GM18511 (cell line): ENCODE results near the gene SAT1.

ENCODE experiments used
- ATAC-seq: cut with Tn5 transposase; IDR thresholded peaks from one replicate; pipeline ENCODE4 v1.9.1; 2021; ENCODE audit warnings: mild to moderate bottlenecking, moderate library complexity; ENCODE audit not compliant: unreplicated experiment

Gene SAT1

DNA sequence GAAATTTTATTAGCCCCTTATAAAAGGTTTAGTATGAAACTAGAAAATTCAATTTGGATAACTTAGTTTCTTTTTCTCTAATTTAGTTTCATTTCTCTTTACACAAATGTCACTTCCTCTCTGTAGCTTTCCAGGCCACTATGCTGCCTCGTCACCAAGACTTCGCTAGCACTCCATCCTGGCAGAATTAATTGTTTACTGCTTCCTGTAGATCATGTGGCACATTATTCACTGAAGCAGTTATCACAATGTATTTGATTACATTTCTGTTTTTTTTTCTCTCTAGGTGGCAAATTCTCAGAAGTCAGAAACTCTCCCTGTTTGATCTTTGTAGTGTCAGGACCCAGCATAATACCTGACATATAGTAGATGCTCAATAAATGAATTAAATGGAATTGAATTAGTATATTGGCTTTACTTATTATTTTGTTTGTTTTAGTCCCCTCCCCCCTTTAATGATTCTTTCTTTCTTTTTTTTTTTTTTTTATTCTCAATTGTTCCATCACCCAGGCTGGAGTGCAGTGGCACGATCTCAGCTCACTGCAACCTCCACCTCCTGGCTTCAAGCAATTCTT is 9.3 kb upstream of the SAT1 start:
- ATAC-seq, result peak; percentile 92

- no peak for ATAC-seq
These were observed 6.6 kb upstream of the SAT1 start for GRCh38 chrX:23776363-23776762.

DNA sequence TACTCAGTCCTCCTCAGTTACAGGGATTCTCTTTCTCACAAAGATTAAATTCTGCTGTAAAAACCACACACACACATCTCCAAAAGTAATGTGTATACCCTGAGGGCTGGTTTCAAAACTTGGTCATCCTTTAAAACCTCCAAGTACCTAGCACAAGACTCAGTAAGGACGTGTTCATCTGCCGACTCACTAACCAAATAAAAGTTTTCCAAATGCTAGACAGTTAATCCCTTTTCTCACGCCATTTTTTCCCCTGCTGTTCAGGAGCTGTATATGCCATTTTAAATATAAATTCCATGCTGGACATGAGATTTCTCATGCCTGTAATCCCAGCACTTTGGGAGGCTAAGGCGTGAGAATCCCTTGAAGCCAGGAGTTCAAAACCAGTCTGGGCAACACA is 3.9 kb upstream of the SAT1 start:
- ATAC-seq, result no peak

DNA sequence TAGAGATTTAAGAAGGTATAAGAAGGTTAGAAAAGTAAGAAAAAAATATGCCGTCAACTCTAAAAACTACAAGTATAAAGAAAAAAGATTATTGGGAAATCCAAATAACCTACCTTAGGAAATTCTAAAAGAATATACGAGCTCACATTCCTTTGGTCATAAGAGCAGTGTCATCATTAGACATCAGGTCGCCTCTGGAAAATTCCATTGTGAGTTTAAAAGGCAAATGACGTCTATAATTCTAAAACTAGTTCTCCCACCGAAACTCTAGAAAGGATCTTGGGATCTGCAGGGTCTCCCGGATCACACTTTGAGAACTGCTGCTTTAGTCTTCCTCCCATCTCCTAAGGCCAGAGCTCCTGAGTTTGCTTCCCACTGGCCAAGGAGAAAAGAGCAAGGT is 518 bp upstream of the SAT1 start:
- ATAC-seq, result no peak

- no peak for ATAC-seq
These were observed 856 bp downstream of the SAT1 start for GRCh38 chrX:23783589-23784469.

GRCh38 chrX:23784470-23785331 is 1.7 kb downstream of the SAT1 start:
- ATAC-seq, result no peak

- ATAC-seq, result no peak
These were observed 2.6 kb downstream of the SAT1 start for GRCh38 chrX:23785580-23785979.

DNA sequence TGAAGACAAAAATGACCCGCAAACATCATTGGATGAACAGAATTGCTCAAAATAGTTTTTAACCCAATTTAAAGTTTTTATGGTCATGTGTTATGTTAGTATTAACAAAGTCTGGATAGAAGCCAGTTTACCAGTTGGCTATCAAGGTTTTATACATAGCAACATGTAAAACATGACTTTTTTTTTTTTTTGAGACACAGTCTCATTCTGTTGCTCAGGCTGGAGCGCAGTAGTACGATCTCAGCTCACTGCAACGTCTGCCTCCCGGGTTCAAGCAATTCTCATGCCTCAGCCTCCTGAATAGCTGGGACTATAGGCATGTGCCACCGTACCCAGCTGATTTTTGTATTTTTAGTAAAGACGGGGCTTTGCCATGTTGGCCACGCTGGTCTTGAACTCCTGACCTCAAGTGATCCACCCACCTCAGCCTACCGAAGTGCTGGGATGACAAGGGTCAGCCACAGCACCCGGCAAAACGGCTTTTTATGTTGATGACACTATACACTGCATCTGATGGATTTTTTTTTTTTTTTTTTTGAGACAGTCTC is 3.4 kb downstream of the SAT1 start:
- ATAC-seq, result no peak

- no peak for ATAC-seq
These were observed 4.8 kb downstream of the SAT1 start for GRCh38 chrX:23787745-23788118.

- ATAC-seq, result peak; percentile 61
These were observed 5.5 kb downstream of the SAT1 start for GRCh38 chrX:23788521-23788920.

DNA sequence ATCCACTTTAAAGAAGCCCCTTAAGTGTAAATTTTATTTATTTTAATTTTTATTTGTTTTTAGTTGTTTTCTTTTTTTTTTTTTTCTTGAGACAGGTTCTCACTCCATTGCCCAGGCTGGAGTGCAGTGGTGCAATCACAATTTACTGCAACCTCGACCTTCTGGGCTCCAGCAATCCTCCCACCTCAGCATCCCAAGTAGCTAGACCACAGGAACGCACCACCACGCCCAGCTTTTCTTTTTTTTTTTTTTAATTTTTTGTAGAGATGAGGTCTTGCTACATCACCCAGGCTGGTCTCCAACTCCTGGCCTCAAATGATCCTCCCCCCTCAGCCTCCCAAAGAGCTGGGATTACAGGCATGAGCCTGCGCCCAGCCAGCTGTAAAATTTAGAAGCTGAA is 6.0 kb downstream of the SAT1 start:
- no peak for ATAC-seq

DNA sequence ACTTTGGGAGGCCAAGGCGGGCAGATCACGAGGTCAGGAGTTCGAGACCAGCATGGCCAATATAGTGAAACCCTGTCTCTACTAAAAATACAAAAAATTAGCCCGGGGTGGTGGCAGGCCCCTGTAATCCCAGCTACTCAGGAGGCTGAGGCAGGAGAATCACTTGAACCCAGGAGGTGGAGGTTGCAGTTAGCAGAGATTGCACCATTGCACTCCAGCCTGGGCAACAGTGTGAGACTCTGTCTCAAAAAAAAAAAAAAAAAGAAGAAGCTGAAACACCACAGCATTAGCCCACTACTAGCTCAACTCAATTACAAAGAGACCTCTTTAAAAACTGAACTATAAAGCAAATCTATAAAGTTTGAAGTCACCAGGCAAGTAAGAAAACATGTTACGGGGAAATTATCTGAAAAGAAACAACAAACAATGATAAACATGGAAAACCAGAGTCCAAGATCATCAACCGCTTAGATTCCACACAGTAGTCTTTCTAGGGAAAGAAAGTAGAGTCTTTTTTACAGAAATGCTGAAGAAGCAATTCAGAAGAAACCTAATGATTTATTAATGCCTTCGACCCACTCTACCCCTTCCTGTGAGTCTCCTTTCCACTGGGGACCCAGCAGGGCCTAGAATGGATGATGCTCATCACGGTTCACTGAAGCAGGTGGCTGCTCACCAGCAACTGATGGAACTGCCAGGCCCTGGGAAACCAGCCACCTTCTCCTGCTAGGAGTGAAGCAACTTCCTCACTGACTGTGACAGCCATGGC is 6.6 kb downstream of the SAT1 start:
- ATAC-seq, result no peak

DNA sequence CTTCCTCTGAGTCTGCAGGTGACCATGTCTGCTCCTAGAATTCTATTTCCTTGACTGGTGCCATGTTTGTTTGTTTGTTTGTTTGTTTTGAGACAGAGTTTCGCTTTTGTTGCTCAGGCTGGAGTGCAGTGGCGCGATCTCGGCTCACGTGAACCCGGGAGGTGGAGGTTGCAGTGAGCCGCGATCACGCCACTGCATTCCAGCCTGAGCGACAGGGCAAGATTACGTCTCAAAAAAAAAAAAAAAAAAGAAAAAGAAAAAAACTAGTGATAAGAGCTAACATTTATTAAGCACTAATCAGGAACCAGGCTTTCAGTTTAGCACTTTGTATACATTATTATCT is 7.2 kb downstream of the SAT1 start:
- no peak for ATAC-seq

- no peak for ATAC-seq
These were observed 10.0 kb downstream of the SAT1 start for GRCh38 chrX:23792861-23793553.

GRCh38 chrX:23795221-23795620 is 12.2 kb downstream of the SAT1 start:
- ATAC-seq, result no peak

DNA sequence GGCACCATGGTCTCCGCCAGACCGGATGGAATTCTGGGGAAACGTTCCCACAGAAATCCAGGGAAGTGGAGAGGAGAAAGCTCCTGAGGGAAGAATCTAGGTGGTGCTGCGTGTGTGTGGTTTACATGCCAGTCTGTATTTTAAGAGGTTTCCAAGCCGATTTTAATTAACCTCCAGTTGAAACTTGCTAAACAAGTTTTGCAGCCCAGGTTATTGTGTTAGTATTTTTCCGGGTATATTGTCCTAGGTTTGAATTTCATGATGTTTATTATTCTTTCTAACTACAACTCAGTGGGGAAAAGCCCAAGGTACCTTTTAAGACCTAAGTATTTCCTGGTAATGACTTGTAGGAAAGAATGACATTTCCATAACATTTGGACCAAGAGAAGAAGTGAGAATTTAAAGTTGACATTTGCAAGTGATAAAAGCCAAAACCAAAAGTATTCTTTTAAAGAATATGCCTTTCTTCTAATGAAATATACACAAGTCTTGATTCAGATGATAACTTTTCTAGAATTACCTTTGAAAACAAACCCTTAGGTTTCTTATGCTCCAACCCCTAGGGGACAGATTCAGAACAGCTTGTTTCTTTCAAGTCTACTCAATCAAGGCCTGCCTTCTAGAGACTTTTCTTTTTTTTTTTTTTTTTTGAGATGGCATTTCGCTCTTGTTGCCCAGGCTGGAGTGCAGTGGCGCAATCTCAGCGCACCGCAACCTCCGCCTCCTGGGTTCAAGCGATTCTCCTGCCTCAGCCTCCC is 14.6 kb downstream of the SAT1 start:
- ATAC-seq, result no peak

DNA sequence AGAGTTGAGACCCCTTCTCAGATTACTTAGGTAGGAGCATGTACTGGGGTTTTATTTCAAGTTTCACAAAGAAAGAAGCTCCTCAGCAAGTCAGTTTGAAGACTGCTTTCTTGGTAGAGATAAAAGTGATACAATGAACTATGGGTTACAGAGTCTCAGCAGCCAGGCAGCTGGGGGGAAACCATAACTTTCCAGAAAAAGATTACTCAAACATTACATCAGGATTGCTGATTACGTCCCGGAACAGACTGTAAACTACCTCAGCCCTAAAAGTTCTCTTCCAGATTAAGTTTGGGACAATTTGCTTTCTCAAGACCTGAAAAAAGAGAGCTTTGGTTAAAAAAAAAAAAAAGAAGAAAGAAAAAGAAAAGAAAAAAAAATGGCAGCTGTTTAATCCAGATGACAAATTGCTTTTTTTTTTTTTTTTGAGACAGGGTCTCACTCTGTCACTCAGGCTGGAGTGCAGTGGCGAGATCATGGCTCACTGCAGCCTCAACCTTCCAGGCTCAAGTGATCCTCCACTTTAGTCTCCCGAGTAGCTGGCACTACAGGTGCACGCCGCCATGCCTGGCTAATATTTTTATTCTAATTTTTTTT is 16.6 kb downstream of the SAT1 start:
- no peak for ATAC-seq

GRCh38 chrX:23802431-23802830 is 19.5 kb downstream of the SAT1 start:
- no peak for ATAC-seq

DNA sequence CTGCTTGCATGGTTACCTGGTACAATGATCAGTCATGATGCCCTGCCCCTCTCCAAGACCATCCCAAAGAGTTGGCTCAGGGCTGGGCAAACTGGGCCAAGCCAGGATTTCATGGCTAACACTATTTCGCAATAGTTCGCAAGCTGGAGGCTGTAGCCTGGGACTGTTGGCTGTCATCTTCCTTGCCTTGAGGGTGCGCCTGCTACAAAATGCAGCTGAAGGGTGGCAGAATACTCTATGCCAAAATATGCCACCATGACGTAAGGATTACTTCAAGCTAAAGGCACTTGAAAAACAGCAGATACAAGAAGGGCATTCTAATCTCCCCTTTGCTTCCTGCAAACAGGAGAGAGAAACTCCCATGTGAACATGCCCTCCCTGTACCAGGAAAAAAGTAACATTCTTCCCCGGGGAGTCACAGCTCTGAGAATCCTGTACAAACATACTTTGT is 21.0 kb downstream of the SAT1 start:
- ATAC-seq, result no peak
